H9 (cell line): Measurements from ENCODE around the gene ATG14. TPM values are rescaled to one million over a fixed set of nuclear protein-coding genes. Genes with fewer than 3 reads are reported as not detected.

Source experiments
- DNase-seq: peaks from one replicate; pipeline ENCODE4 v3.0.0-alpha.2; 2017
- H2AFZ ChIP-seq: one replicate; pipeline ENCODE4 v1.6.1; 2013; ENCODE audit warnings: mild to moderate bottlenecking, low read length, control low read depth, moderate library complexity
- H2AK5ac ChIP-seq: 2 replicates; pipeline ENCODE4 v1.6.1; 2013; ENCODE audit warnings: low read length, control low read depth, mixed read lengths; ENCODE audit not compliant: insufficient read length
- H2BK120ac ChIP-seq: one replicate; pipeline ENCODE4 v1.6.1; 2013; ENCODE audit warnings: low read depth, mild to moderate bottlenecking, low read length, control low read depth, inconsistent platforms; ENCODE audit not compliant: poor library complexity, severe bottlenecking
- H2BK12ac ChIP-seq: 2 replicates; pipeline ENCODE4 v1.6.1; 2013; ENCODE audit warnings: low read length, control low read depth, mixed read lengths, low read depth; ENCODE audit not compliant: insufficient read length
- H2BK15ac ChIP-seq: 2 replicates; pipeline ENCODE4 v1.6.1; 2013; ENCODE audit warnings: low read depth, low read length, control low read depth
- H2BK20ac ChIP-seq: one replicate; pipeline ENCODE4 v1.6.1; 2013; ENCODE audit warnings: low read depth, mild to moderate bottlenecking, low read length, control low read depth, inconsistent platforms; ENCODE audit not compliant: poor library complexity, severe bottlenecking
- H2BK5ac ChIP-seq: 2 replicates; pipeline ENCODE4 v1.6.1; 2013; ENCODE audit warnings: low read length, control low read depth, mixed read lengths; ENCODE audit not compliant: insufficient read length
- H3K14ac ChIP-seq: 2 replicates; pipeline ENCODE4 v1.6.1; 2013; ENCODE audit warnings: low read length, control low read depth; ENCODE audit not compliant: insufficient read depth
- H3K18ac ChIP-seq: 2 replicates; pipeline ENCODE4 v1.6.1; 2013; ENCODE audit warnings: low read depth, mild to moderate bottlenecking, mixed read lengths, low read length, control low read depth; ENCODE audit not compliant: insufficient read length
- H3K23ac ChIP-seq: 2 replicates; pipeline ENCODE4 v1.6.1; 2013; ENCODE audit warnings: low read length, control low read depth, mixed read lengths, low read depth; ENCODE audit not compliant: insufficient read length
- H3K23me2 ChIP-seq: 2 replicates; pipeline ENCODE4 v1.6.1; 2013; ENCODE audit warnings: low read depth, mild to moderate bottlenecking, mixed read lengths, low read length, control low read depth; ENCODE audit not compliant: insufficient read length, poor library complexity, severe bottlenecking
- H3K27ac ChIP-seq: 2 replicates; pipeline ENCODE4 v1.5.1; 2013; ENCODE audit warnings: low read length, control low read depth, mixed read lengths, low read depth; ENCODE audit not compliant: insufficient read length
- H3K27me3 ChIP-seq: 2 replicates; pipeline ENCODE4 v1.6.1; 2013; ENCODE audit warnings: low read length, control low read depth, inconsistent platforms; ENCODE audit not compliant: insufficient read depth
- H3K4ac ChIP-seq: 2 replicates; pipeline ENCODE4 v1.6.1; 2013; ENCODE audit warnings: low read depth, mild to moderate bottlenecking, control low read depth, inconsistent platforms, low read length, moderate library complexity
- H3K4me1 ChIP-seq: 2 replicates; pipeline ENCODE4 v1.6.1; 2013; ENCODE audit warnings: low read length, control low read depth, inconsistent platforms; ENCODE audit not compliant: insufficient read depth
- H3K4me2 ChIP-seq: 2 replicates; pipeline ENCODE4 v1.6.1; 2013; ENCODE audit warnings: low read length, control low read depth, mixed read lengths; ENCODE audit not compliant: insufficient read length, insufficient read depth
- H3K56ac ChIP-seq: 2 replicates; pipeline ENCODE4 v1.6.1; 2013; ENCODE audit warnings: low read depth, mild to moderate bottlenecking, mixed read lengths, low read length, control low read depth; ENCODE audit not compliant: insufficient read length
- H3K79me1 ChIP-seq: 2 replicates; pipeline ENCODE4 v1.6.1; 2013; ENCODE audit warnings: low read depth, mild to moderate bottlenecking, moderate library complexity, low read length, control low read depth, inconsistent platforms; ENCODE audit not compliant: insufficient read depth, poor library complexity, severe bottlenecking
- H3K79me2 ChIP-seq: 2 replicates; pipeline ENCODE4 v1.6.1; 2013; ENCODE audit warnings: low read length, control low read depth, inconsistent platforms; ENCODE audit not compliant: insufficient read depth
- H3K9ac ChIP-seq: 2 replicates; pipeline ENCODE4 v1.6.1; 2013; ENCODE audit warnings: low read length, control low read depth, mixed read lengths; ENCODE audit not compliant: insufficient read length; ENCODE audit errors: extremely low read depth
- H3K9me3 ChIP-seq: one replicate; pipeline ENCODE4 v1.6.1; 2013; ENCODE audit warnings: low read depth, low read length, inconsistent platforms; ENCODE audit not compliant: control insufficient read depth
- H3T11ph ChIP-seq: one replicate; pipeline ENCODE4 v1.6.1; 2013; ENCODE audit warnings: mild to moderate bottlenecking, low read length, control low read depth, inconsistent platforms
- H4K20me1 ChIP-seq: one replicate; pipeline ENCODE4 v1.6.1; 2013; ENCODE audit not compliant: control insufficient read depth, insufficient read length, insufficient read depth
- H4K5ac ChIP-seq: 2 replicates; pipeline ENCODE4 v1.6.1; 2013; ENCODE audit warnings: low read depth, mild to moderate bottlenecking, mixed read lengths, low read length, control low read depth; ENCODE audit not compliant: insufficient read length
- H4K8ac ChIP-seq: replicated peaks from 2 replicates; pipeline ENCODE4 v1.6.1; 2013; ENCODE audit warnings: low read length, control low read depth, mixed read lengths, low read depth; ENCODE audit not compliant: insufficient read length
- H4K91ac ChIP-seq: 2 replicates; pipeline ENCODE4 v1.6.1; 2013; ENCODE audit warnings: low read depth, mild to moderate bottlenecking, moderate library complexity, mixed read lengths, low read length, control low read depth; ENCODE audit not compliant: insufficient read length
- H3K27ac Mint-ChIP-seq, 3 experiments: 2 replicates in 2 of 3; 3 replicates in 1 of 3; pipeline ENCODE4 v1.8.0; 2020 to 2021; ENCODE audit warnings: mixed read lengths in 3 of 3, mild to moderate bottlenecking in 1 of 3, moderate library complexity in 1 of 3
- H3K27me3 Mint-ChIP-seq: 2 replicates; pipeline ENCODE4 v1.8.0; 2021; ENCODE audit warnings: low read depth, mild to moderate bottlenecking, moderate library complexity, mixed read lengths
- H3K36me3 Mint-ChIP-seq, 3 experiments: 2 replicates in 2 of 3; 3 replicates in 1 of 3; pipeline ENCODE4 v1.8.0; 2020 to 2021; ENCODE audit warnings: low read depth in 3 of 3, mixed read lengths in 3 of 3; ENCODE audit not compliant: insufficient read depth in 1 of 3
- H3K4me1 Mint-ChIP-seq, 2 experiments: 2 replicates each; pipeline ENCODE4 v1.8.0; 2020; ENCODE audit warnings: mixed read lengths in 2 of 2
- H3K4me3 Mint-ChIP-seq, 2 experiments: 2 replicates in 1 of 2; 3 replicates in 1 of 2; pipeline ENCODE4 v1.8.0; 2020 to 2021; ENCODE audit warnings: mild to moderate bottlenecking in 2 of 2, mixed read lengths in 2 of 2, moderate library complexity in 1 of 2
- H3K9me3 Mint-ChIP-seq, 2 experiments: 2 replicates in 1 of 2; 3 replicates in 1 of 2; pipeline ENCODE4 v1.8.0; 2020; ENCODE audit warnings: mild to moderate bottlenecking in 2 of 2, mixed read lengths in 2 of 2, moderate library complexity in 1 of 2
- WGBS: extraction: QIAGEN DNeasy Blood & Tissue Kit; methylation state at CpG from one replicate; pipeline ENCODE4 v1.1.7; 2013; ENCODE audit warnings: missing lambda C conversion rate, low lambda C conversion rate, mixed read lengths; ENCODE audit not compliant: insufficient read length; ENCODE audit errors: extremely low coverage; 5-methylcytosine and 5-hydroxymethylcytosine counted together
- total RNA-seq: library from RNA; stranded (reverse); gene quantifications from 2 replicates; pipeline ENCODE4 v1.2.1, GENCODE V29; 2021
- TF ChIP-seq, protein P1 (sequence below): fragments of 200-600 bp; sonication (generic); conservative IDR thresholded peaks from 3 replicates; pipeline ENCODE4 v1.8.0; 2021; ENCODE audit warnings: antibody characterized with exemption, mild to moderate bottlenecking

The ATG14 gene
- total RNA-seq, 1 experiment from 2014 or later, result 13.6 TPM

- Histone ChIP-seq H2BK120ac (no peak overlapping the region), H3K79me2 (no peaks in the 10 kb centered on the region), H3K23me2 (no peaks in the 10 kb centered on the region), H2BK20ac (no peak overlapping the region), H4K20me1 (no peaks in the 10 kb centered on the region), H3K4me1 (no peaks in the 10 kb centered on the region), H3K23ac (no peak overlapping the region), H3K14ac (no peak overlapping the region), H3K56ac (no peak overlapping the region), H3K18ac (no peak overlapping the region), H3K4me2 (no peak overlapping the region), H4K5ac (no peak overlapping the region), H2AK5ac (no peak overlapping the region), H4K8ac (no peak overlapping the region), H2BK15ac (no peak overlapping the region), H2BK12ac (no peak overlapping the region), H3K4ac (no peak overlapping the region), H3K79me1 (no peaks in the 10 kb centered on the region), H3K27ac (no peak overlapping the region), H3K9me3 (no peaks in the 10 kb centered on the region), H4K91ac (no peak overlapping the region), H3K9ac (no peak overlapping the region), H2BK5ac (no peak overlapping the region), H3K27me3 (no peaks in the 10 kb centered on the region), H3T11ph (no peak overlapping the region), H2AFZ (no peak overlapping the region)
- WGBS, result no CpG with 5 or more reads among the region's 4 CpGs
- Mint-ChIP-seq H3K4me1 (peaks cover 7 to 9% of the 10 kb centered on the region in 2 experiments), H3K9me3 (no peaks in the 10 kb centered on the region), H3K4me3 (no peak overlapping the region), H3K36me3 (peaks cover 2 to 26% (median 24%) of the 10 kb centered on the region in 3 experiments; a peak in 6 of 7 replicates), H3K27ac (peak overlapping the region in 1 of 3 experiments; percentile 37; a peak in 1 of 7 replicates), H3K27me3 (no peaks in the 10 kb centered on the region)
- TF ChIP-seq, protein P1, sequence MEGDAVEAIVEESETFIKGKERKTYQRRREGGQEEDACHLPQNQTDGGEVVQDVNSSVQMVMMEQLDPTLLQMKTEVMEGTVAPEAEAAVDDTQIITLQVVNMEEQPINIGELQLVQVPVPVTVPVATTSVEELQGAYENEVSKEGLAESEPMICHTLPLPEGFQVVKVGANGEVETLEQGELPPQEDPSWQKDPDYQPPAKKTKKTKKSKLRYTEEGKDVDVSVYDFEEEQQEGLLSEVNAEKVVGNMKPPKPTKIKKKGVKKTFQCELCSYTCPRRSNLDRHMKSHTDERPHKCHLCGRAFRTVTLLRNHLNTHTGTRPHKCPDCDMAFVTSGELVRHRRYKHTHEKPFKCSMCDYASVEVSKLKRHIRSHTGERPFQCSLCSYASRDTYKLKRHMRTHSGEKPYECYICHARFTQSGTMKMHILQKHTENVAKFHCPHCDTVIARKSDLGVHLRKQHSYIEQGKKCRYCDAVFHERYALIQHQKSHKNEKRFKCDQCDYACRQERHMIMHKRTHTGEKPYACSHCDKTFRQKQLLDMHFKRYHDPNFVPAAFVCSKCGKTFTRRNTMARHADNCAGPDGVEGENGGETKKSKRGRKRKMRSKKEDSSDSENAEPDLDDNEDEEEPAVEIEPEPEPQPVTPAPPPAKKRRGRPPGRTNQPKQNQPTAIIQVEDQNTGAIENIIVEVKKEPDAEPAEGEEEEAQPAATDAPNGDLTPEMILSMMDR, result no peak
- no peak for DNase-seq
Observed at GRCh38 chr14:55382483-55382882, 29.1 kb downstream of the ATG14 start.
